GM19193 (cell line): ENCODE data around the gene KRT83.

Source experiments
- POLR2A ChIP-seq: IDR thresholded peaks from 4 replicates; pipeline ENCODE4 v1.6.1; 2011; ENCODE audit not compliant: insufficient read depth, insufficient read length; ENCODE audit errors: extremely low read depth

The KRT83 gene

GRCh38 chr12:52358575-52359350 is 37.6 kb upstream of the KRT83 start:
- no peak for TF ChIP-seq POLR2A

DNA sequence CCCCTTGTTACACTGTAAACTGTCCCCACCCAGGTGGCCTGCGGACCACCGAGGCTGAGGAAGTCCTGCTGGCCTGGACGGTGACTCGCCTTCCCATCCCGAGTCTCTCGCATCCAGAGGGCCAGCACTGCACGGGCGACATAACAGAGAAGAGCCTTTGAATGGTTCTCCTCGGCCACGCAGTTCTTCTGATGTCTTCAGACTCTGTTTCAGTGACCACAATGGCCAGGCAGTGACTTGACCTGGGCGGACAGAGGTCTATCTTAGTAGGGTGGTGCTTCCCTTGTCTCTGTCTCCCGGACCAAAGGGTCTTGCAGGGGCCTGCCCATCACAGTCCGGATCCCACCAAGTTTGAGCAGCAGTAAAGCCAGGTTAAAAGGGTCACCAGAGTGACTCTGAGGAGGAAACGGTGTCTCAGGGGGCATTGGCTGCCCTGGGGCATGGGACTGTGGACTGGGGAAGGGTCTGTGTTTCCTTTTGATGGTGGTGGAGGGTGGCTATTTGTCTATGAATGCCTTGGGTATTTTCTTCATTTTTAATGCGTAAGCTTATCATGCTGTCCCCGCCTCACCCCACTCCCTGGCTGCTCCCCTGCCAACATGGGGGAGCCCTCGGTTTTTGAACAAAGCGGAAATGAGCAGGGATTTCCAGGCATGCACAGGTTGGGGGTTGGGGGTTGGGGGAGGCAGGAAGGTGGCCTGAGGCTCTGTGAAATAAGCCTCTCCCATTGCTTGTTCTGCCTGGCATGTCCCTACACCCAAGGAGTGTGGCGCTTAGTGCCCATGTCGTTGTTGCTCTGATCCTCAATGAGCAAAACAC is 35.8 kb upstream of the KRT83 start:
- no peak for TF ChIP-seq POLR2A

GRCh38 chr12:52356031-52356761 is 35.0 kb upstream of the KRT83 start:
- no peak for TF ChIP-seq POLR2A

GRCh38 chr12:52355176-52355575 is 34.0 kb upstream of the KRT83 start:
- no peak for TF ChIP-seq POLR2A

DNA sequence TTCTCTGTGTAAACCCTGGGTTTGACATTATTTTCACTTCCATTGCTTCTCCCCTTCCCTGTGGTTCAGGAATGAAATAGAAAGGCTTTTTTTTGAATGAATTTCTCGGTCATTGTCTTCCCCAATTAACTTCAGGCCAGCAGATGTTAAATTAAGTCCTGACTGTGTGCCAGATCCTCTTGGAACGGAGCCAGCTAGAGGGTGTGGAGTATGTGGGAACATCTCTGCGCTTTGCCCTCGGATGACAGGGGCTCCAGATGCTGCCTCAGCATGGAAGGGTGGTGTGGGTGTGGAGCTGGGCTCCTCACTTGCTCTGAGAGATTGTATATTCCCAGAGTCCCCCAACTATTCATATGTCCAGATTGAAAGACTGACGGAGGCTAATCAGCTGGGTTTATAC is 33.0 kb upstream of the KRT83 start:
- no peak for TF ChIP-seq POLR2A

DNA sequence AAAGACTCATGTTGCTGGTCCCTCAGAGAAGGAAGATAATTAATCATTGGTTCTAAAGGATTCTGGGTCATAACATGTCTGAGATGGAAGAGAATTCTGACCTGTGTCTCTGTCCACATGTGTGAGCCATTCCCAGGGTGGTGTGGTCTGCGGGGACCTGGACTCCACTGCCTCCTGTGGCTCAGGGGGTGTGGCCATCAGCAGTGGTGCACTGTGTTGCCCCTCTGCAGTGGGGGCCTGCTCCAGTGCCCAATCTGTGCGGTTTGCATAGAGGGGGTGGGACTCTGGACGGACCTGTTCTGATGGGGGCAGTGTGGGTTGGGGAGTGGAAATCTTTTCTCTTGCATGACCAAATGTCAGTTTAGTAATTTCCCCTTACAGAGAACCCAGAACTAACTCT is 32.6 kb upstream of the KRT83 start:
- TF ChIP-seq POLR2A: no peak

DNA sequence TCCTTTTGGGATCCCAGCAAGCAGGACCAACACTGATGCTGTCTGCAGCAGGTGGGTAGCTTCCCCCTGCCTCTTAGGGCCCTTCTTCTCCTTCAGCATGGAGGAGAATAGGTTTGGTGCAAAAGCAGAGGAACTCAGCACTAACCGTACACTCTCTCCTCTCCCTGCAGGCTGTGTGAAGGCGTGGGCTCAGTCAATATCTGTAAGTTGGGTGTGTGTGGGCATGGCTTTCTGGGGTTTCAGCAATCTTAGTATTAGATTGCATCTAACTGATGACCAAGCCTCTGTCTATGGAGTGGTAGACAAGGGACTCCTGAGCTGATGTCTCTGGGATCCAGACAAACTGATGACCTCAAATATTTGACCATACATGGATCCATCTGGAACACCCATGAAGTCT is 31.8 kb upstream of the KRT83 start:
- no peak for TF ChIP-seq POLR2A

- no peak for TF ChIP-seq POLR2A
Measured at GRCh38 chr12:52351196-52352059, 30.2 kb upstream of the KRT83 start.

DNA sequence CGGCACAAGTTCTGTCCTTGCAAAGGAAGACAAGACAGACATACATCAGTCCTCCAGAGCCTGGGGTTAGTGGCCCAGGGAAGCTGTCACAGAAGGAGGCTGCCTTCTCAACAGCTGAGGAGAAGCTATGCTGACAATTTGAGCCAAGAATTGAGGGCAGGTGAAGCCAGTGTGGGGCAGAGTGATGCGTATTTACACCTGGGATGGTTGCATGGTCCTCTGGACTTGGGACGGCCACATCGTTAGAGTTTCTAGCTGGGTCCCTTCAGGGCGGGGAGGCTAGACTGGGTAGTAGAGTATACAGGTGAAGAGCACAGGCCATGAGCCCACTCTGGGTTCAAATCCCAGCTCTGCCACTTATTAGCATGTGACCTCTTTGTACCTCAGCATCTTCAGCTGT is 29.6 kb upstream of the KRT83 start:
- TF ChIP-seq POLR2A: no peak

- no peak for TF ChIP-seq POLR2A
Measured at GRCh38 chr12:52350021-52350620, 28.9 kb upstream of the KRT83 start.

GRCh38 chr12:52349196-52349595 is 28.0 kb upstream of the KRT83 start:
- no peak for TF ChIP-seq POLR2A

DNA sequence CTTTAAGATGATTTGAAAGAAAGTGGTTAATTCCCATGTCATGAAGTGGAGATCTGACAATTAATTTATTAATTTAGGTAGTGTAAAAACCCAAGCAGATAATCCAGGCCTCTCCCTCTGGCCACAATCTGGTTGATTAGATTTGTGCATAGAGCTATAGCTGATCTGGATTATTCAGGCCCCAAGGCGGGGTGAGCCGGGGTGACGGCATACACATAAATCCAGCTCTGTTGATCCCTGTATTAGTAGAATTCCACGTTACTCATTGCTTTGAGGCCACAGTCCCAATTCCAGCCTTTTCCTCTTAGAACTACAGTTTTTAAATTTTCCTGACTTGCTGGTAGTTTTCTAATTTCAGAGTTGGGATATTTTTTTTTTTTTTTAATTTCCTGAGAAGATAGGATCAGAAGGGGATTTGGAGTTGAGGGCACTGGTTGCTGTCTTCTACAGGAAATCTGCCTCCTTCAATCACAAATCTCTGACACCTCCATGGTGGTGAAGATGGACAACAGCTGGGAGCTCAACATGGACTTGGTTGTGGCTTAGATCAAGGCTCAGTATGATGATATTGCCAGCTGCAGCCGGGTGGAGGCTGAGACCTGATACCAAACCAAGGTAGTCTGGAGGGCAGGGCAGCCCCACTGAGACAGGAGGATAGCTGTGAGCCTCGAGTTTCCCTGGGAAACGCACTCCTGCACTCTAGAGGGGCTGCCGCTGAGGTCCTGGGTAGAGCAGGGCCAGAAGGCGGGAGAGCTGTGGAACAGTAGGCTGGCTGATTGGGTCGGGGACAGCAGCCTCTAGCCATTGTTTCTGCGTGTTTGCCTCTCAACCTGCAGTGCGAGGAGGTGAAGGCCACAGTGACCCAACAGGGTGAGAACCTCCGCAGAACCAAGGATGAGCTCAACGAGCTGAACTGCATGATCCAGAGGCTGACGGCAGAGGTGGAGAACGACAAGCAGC is 26.6 kb upstream of the KRT83 start:
- TF ChIP-seq POLR2A: no peak

- no peak for TF ChIP-seq POLR2A
Measured at GRCh38 chr12:52347016-52347415, 25.8 kb upstream of the KRT83 start.
